GM19468 (cell line): Measurements from ENCODE around the gene WDR35.
A peak's percentile ranks its signal among the peaks of the same experiment; 100 is the strongest.
"Not testable (repeated sequence)": the region's sequence is repeated elsewhere in the genome, so short reads cannot be mapped to it uniquely, and the experiment has no call there.

Experiments used
- ATAC-seq: cut with Tn5 transposase; IDR thresholded peaks from one replicate; pipeline ENCODE4 v1.9.1; 2021; ENCODE audit warnings: mild to moderate bottlenecking, moderate library complexity, moderate number of reproducible peaks; ENCODE audit not compliant: unreplicated experiment; ENCODE audit errors: extremely low read depth

Gene WDR35

DNA sequence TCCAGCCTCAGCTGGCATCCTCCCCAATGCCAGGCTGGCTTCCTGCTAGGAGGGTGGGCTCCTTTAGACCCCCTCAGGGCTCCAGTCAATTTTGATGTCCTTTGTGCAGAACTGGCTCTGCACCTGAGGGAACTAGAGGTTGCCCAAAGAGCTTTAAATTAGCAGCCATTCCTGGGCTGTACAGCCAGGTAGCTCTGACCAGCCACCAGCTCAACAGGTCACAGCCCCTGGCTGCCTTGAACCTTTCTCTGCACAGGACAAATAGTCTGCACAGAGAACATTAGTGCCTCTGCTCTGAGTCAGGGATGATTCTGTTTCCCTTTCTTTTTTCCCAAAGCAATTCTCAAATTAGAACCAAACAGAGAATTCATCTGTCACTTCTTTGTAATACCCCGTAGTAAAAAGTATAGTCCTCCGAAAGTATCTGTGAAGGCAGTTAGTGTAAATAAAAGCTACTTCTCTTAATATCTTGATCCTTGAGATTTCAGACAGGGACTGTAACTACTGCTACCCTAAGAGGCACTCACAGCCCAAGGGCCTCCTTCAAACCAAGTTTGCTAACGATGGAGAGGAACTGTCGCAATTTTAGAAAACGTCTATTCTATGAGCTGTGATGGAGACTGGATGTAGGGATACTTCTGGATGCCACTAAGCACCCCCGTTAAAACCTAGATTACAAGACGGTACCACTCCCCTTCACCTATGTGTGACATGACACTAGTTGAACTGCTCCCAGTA, 91.1 kb downstream of the WDR35 start:
- ATAC-seq, result no peak

GRCh38 chr2:19897623-19898245, 92.2 kb downstream of the WDR35 start:
- no peak for ATAC-seq

DNA sequence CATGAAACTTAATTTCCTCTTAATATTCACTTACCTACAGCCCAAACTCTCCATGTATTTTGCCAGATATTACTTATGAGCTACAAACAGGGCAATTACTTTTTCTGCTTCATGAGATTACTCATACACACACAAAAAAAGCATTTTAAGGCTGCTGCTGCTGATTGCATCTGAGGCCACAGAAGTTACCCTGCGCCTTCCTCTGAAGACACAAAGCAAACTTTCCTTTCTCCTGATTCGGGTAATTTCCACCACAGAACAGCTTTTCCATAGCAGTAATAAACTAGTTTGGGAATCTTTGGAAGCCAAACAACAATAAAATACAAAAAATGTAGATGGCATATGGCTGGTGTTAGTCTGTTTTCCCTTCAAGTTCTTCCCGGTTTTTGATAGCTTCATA, 94.4 kb downstream of the WDR35 start:
- no peak for ATAC-seq

GRCh38 chr2:19894134-19894792, 95.6 kb downstream of the WDR35 start:
- no peak for ATAC-seq

- peak; percentile 76 for ATAC-seq
Measured at GRCh38 chr2:19893520-19894133, 96.3 kb downstream of the WDR35 start.

- ATAC-seq, result not testable (repeated sequence)
Measured at GRCh38 chr2:19891971-19892370, 97.9 kb downstream of the WDR35 start.

GRCh38 chr2:19890104-19890503, 99.8 kb downstream of the WDR35 start:
- ATAC-seq, result no peak

DNA sequence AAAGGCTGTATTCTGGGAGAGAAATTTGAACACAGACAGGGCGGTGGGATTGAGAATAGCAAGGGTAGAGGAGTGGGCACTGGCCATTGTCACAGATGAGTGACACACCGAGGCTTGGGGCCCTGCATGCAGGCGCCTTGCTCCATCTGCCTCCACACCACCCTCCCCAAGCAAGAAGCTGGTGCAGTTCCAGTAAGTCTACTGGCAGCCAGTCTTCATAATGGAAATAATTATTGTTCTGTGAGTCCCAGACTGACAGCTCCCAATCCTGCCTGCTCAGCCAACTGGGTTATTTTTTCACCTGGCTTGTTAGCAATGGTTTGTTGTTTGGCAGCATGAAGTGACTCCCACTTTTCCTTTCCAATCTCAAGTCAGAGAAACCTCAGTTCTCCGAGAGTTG, 101.1 kb downstream of the WDR35 start:
- ATAC-seq, result no peak

DNA sequence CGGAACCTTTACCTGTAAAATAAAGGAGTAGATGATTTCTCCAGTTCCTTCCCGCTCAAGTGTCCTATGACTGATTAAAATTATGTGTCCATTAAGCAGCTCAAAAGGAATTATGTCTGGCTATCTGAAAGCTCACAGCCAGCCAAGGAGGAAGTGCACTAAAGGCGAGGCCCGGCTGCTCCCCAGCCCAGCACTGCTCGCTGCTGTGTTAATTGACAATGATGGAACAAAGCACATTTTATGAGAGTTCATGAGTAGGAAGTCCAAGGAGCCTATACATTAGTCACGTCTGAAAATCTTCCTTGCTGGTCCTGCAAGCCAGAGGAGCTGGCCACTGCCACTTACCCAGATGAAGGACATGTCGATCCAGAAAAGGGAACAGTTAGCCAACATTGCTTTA, 102.4 kb downstream of the WDR35 start:
- ATAC-seq, result no peak

- ATAC-seq, result no peak
Measured at GRCh38 chr2:19886261-19886660, 103.6 kb downstream of the WDR35 start.

- ATAC-seq, result no peak
Measured at GRCh38 chr2:19885791-19886190, 104.1 kb downstream of the WDR35 start.

DNA sequence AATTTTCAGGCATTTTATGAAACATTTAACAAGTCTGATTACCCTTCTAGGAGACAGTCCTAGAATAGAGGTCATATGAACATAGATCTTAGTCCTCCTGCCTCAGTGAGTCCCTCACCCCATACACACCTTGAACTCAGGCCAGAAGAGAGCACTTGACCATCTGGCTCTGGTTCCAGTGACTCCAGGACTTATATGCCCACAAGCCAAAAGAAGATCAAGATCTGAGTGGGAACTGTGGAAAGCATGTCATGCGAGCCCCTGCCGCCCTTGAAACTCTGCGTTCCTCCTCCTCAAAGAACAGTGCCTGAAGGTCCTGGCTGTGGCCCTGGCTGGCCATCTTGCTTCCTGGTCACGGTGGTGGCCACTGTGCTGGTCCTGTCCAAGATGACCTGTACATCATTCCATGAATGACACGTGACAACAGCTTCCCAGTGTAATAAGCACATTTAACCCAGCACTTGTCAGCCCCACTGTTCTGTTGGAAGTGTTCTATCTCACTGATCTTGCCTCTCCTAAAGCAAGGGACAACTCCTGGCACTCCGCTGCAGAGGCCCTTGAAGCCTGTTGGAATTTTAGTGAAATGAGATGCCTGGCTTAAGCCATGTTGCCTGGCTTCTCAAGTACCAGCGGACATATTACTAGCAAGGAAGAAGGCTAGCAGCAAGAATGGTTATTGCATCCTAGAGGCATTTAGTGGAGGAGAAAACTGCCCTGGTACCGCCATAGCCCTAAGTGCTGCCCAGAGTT, 105.8 kb downstream of the WDR35 start:
- ATAC-seq, result no peak

DNA sequence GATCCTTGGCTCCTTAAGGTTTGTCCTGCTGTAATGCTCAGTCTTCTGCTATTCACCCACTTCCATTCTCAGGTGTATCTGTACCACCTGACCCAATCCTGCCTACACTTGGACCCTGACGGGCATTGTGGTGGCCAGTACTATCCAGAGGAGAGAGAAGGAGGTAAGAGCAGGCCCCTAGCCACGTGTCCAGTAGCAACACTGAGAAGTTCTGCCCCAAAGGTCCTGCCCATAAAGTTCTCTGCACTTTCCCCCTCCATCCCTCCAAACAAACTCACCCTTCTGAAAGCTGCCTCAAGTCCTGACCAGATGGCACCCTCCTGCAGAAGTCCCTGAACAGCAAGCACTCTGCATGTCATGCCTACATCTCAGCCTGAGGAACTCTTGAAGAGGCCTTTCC, 106.4 kb downstream of the WDR35 start:
- no peak for ATAC-seq

- ATAC-seq, result no peak
Measured at GRCh38 chr2:19882286-19882685, 107.6 kb downstream of the WDR35 start.

GRCh38 chr2:19881908-19882265, 108.0 kb downstream of the WDR35 start:
- no peak for ATAC-seq

DNA sequence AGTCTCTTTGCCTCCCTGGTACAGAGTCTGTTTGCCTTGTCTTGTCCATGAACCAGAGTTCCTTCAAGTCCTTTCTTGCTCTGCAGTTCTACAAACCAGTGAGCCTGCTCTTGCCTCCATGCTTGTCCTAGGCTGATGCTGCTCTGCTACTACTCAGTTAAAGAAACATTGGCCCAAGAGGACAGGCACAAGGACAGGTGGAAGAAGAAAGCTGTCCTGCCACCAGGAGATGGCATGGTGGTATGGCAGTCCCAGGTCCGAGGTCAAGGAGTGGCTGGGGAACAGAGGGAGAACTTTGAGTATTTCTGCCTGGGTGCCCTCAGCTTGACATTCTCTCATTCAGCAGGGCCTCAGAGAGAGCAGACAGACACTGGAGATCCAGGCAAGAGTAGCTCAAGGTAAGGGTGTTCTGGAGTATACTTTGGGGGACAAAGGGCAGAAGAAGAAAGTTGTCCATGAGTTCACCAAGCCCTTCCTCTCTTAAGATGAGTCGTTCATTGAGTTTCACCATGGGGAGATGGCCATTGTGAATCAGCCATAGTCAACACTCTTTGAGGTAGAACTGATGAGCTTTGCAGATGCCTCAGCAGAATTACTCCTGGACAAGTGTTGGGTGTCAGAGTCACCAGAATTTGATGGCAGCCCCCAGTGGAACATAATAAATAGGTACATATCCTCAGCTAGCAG, 108.5 kb downstream of the WDR35 start:
- no peak for ATAC-seq

GRCh38 chr2:19880191-19880590, 109.7 kb downstream of the WDR35 start:
- ATAC-seq, result not testable (repeated sequence)

GRCh38 chr2:19879120-19879519, 110.8 kb downstream of the WDR35 start:
- ATAC-seq, result no peak

GRCh38 chr2:19878268-19879046, 111.4 kb downstream of the WDR35 start:
- no peak for ATAC-seq
